Vagina (tissue), 2 donors: ENCODE measurements around the gene IKZF4. TPM values are rescaled to one million over a fixed set of nuclear protein-coding genes. Genes with fewer than 3 reads are reported as not detected.
"Not testable (repeated sequence)": the region's sequence is repeated elsewhere in the genome, so short reads cannot be mapped to it uniquely, and the experiment has no call there.

ENCODE experiments used
- DNase-seq, 2 donors: peaks; one replicate each; pipeline ENCODE4 v3.0.0-alpha.2; 2017; ENCODE audit errors: extremely low spot score in 2 of 2
- H3K27ac ChIP-seq: fragments of 200-600 bp; sonication (generic); one replicate; pipeline ENCODE4 v1.5.1; 2019
- H3K27me3 ChIP-seq: fragments of 200-600 bp; sonication (generic); one replicate; pipeline ENCODE4 v1.5.1; 2019
- H3K36me3 ChIP-seq, 2 donors: fragments of 200-600 bp; sonication (generic); one replicate each; pipeline ENCODE4 v1.5.1; 2017 to 2019
- H3K4me1 ChIP-seq: fragments of 200-600 bp; sonication (generic); one replicate; pipeline ENCODE4 v1.5.1; 2019
- H3K4me3 ChIP-seq, 2 donors: fragments of 200-600 bp; sonication (generic); 1 replicate in 1 of 2; 2 replicates in 1 of 2; pipeline ENCODE4 v1.5.1; 2016 to 2019
- H3K9me3 ChIP-seq: fragments of 200-600 bp; sonication (generic); one replicate; pipeline ENCODE4 v1.5.1; 2019
- POLR2A ChIP-seq, 2 donors: fragments of 450-650 bp; IDR thresholded peaks; one replicate each; pipeline ENCODE4 v1.6.1; 2017; ENCODE audit warnings: antibody characterized with exemption in 2 of 2, mild to moderate bottlenecking in 2 of 2, moderate library complexity in 2 of 2
- POLR2AphosphoS5 ChIP-seq, 2 donors: sonication (generic); formaldehyde crosslinking; IDR thresholded peaks; one replicate each; pipeline ENCODE4 v1.9.0; 2017; ENCODE audit warnings: antibody characterized with exemption in 2 of 2, mild to moderate bottlenecking in 2 of 2, low read depth in 1 of 2; ENCODE audit not compliant: insufficient read depth in 1 of 2
- intact Hi-C: fragments of 100-400 bp; cut with DNase I; formaldehyde crosslinking; loops from one replicate; pipeline ENCODE4 v1.15.1; 2023
- total RNA-seq: library from RNA; depleted of rRNA; stranded (reverse); fragments of >200 nt; gene quantifications from one replicate; pipeline ENCODE4 v1.2.3, GENCODE V29; 2016
- TF ChIP-seq, protein P1 (sequence below), 3 experiments: fragments of 450-650 bp in 2 of 3; fragments of 200-600 bp in 1 of 3; sonication (generic) in 1 of 3; IDR thresholded peaks; one replicate each; pipeline ENCODE4 v1.5.1; 2017 to 2019; ENCODE audit warnings: antibody characterized with exemption in 3 of 3, mild to moderate bottlenecking in 2 of 3, moderate library complexity in 2 of 3

The IKZF4 gene
- total RNA-seq, 1 donor from 2014 or later = 4.4 TPM

DNA sequence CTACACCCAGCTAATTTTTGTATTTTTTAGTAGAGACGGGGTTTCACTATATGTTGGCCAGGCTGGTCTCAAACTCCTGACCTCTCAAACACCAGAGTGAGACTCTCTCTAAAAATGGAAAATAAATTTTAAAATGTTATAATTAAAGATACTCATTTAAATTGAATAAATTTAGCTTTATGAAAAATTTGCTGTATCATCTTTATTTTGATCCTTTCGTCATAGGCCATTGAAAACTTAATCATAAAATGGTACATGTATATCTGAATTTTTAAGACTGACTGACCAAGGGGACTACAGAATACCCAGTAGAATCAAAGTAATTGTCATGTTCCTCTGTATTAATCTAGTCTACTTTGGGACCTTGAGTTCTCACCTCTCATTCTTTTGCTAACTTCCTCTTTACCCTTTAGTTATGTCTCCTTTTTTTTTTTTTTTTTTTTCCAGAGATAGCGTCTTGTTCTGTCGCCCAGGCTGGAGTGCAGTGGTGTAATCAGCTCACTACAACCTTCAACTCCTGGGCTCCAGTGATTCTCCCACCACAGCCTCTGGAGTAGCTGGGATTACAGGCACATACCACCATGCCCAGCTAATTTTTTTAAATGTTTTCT, 37.5 kb upstream of the IKZF4 start:
- TF ChIP-seq POLR2A (IDR thresholded peaks at IDR 0.05) (no peak), POLR2AphosphoS5 (IDR thresholded peaks at IDR 0.05; ENCODE audit: insufficient read depth in 1 of 2, low read depth in 1 of 2) (no peak)
- TF ChIP-seq, protein P1, sequence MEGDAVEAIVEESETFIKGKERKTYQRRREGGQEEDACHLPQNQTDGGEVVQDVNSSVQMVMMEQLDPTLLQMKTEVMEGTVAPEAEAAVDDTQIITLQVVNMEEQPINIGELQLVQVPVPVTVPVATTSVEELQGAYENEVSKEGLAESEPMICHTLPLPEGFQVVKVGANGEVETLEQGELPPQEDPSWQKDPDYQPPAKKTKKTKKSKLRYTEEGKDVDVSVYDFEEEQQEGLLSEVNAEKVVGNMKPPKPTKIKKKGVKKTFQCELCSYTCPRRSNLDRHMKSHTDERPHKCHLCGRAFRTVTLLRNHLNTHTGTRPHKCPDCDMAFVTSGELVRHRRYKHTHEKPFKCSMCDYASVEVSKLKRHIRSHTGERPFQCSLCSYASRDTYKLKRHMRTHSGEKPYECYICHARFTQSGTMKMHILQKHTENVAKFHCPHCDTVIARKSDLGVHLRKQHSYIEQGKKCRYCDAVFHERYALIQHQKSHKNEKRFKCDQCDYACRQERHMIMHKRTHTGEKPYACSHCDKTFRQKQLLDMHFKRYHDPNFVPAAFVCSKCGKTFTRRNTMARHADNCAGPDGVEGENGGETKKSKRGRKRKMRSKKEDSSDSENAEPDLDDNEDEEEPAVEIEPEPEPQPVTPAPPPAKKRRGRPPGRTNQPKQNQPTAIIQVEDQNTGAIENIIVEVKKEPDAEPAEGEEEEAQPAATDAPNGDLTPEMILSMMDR (IDR thresholded peaks at IDR 0.05) = no peak
- no peak overlapping the region for H3K4me3 ChIP-seq
- peaks cover 0 to 73% of the 10 kb centered on the region in 2 donors for H3K36me3 ChIP-seq
- H3K27ac ChIP-seq = no peak overlapping the region
- no peaks in the 10 kb centered on the region for H3K27me3 ChIP-seq
- H3K9me3 ChIP-seq = no peaks in the 10 kb centered on the region
- H3K4me1 ChIP-seq = peaks cover 6% of the 10 kb centered on the region
- DNase-seq = no peak
- intact Hi-C loops = no loop called here

DNA sequence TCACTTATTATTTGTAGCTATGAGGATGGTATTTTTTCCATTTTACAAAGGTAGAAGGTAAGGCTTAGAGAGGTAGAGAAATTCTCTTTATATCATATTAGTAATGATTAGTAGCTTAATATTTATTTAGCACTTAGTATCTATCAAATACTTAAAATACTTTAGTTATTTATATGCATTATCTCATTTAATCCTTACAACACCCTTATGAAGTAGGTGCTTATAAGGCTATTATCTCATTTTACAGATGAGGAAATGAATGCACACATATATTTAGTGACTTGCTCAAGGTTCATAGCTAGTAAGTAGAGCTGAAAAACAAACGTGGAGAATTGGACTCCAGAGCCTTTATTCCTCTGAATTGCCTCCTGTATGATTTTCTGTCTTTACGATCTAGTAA, 36.0 kb upstream of the IKZF4 start:
- TF ChIP-seq, protein P1 (IDR thresholded peaks at IDR 0.05) = no peak
- TF ChIP-seq POLR2A (IDR thresholded peaks at IDR 0.05) (no peak), POLR2AphosphoS5 (IDR thresholded peaks at IDR 0.05; ENCODE audit: insufficient read depth in 1 of 2, low read depth in 1 of 2) (no peak)
- peaks cover 0 to 79% of the 10 kb centered on the region in 2 donors for H3K36me3 ChIP-seq
- intact Hi-C loops = no loop called here

DNA sequence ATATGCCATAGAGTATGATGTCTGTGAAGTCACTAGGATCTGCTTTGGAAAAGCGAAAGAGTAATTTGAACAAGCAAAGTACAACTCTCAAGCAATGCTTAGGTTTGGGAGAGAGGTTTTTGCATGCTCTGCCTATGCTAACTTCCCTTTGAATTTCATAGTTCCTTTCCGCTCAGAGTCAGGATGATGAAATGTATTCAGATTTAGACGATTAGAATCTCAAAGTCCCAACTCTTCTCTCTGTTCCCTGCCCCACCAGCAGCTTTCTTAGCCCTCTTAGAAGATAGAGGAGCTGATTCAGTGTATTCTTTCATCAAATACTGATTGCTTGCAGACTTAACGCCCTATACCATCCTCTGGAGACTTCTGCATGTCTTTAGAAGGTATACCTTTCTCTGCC, 35.5 kb upstream of the IKZF4 start:
- DNase-seq = no peak
- Histone ChIP-seq H3K9me3 (no peaks in the 10 kb centered on the region), H3K27ac (no peak overlapping the region), H3K4me3 (no peak overlapping the region), H3K4me1 (no peaks in the 10 kb centered on the region), H3K36me3 (peaks cover 0 to 80% of the 10 kb centered on the region in 2 donors), H3K27me3 (no peaks in the 10 kb centered on the region)
- TF ChIP-seq POLR2A (IDR thresholded peaks at IDR 0.05) (no peak), POLR2AphosphoS5 (IDR thresholded peaks at IDR 0.05; ENCODE audit: insufficient read depth in 1 of 2, low read depth in 1 of 2) (no peak)
- TF ChIP-seq, protein P1 (IDR thresholded peaks at IDR 0.05) = no peak
- intact Hi-C loops = no loop called here

More for the DNA sequence above, 36.0 kb upstream of the IKZF4 start:
- Histone ChIP-seq H3K4me3 (no peak overlapping the region), H3K9me3 (no peaks in the 10 kb centered on the region), H3K4me1 (no peaks in the 10 kb centered on the region), H3K27ac (no peak overlapping the region), H3K27me3 (no peaks in the 10 kb centered on the region)
- no peak for DNase-seq

DNA sequence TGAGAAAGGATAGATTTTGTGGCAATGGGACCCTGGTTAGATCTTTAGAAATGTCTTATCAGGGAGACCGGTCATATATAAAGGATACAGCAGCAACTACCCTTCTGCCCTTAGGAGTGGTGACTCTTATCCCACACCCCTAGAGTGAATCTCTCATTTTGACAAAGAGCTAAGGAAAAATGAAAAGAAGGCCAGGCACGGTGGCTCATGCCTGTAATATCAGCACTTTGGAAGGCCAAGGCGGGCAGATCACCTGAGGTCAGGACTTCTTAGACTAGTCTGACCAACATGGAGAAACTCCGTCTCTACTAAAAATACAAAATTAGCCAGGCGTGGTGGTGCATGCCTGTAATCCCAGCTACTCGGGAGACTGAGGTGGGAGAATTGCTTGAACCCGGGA, 34.9 kb upstream of the IKZF4 start:
- intact Hi-C loops, H3K9me3 ChIP-seq, H3K27me3 ChIP-seq, H3K4me3 ChIP-seq, H3K27ac ChIP-seq, DNase-seq, H3K4me1 ChIP-seq: not testable (repeated sequence)
- H3K36me3 ChIP-seq = peaks cover 0 to 80% of the 10 kb centered on the region in 2 donors

DNA sequence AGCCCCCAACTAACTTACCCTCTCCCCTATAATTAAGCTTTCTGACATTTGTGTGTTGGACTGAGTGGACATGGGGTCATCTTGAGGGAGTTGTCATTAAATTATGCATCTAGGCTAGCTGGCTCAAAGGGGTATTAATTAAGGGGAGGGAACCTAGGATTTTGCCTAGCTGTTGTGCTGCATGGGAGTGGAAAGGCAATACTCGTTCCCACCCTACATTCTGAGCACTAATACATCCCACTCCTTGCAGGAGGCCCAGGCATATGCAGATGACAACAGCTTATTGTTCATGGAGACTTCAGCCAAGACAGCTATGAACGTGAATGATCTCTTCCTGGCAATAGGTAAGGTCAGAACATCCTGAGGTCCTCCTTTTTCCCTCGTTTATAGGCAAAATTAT, 29.7 kb upstream of the IKZF4 start:
- intact Hi-C loops = no loop called here
- no peak for DNase-seq
- H3K36me3 ChIP-seq = peaks cover 0 to 84% of the 10 kb centered on the region in 2 donors
- no peaks in the 10 kb centered on the region for H3K9me3 ChIP-seq
- no peaks in the 10 kb centered on the region for H3K27me3 ChIP-seq
- no peak overlapping the region for H3K27ac ChIP-seq
- H3K4me3 ChIP-seq = no peak overlapping the region
- H3K4me1 ChIP-seq = no peaks in the 10 kb centered on the region
- TF ChIP-seq POLR2AphosphoS5 (IDR thresholded peaks at IDR 0.05; ENCODE audit: insufficient read depth in 1 of 2, low read depth in 1 of 2) (no peak), POLR2A (IDR thresholded peaks at IDR 0.05) (no peak)
- TF ChIP-seq, protein P1 (IDR thresholded peaks at IDR 0.05) = no peak
